Kidney glomerular epithelial cell (primary cell): Measurements from ENCODE around the gene TPPP2.
A peak's percentile ranks its signal among the peaks of the same experiment; 100 is the strongest.

Source experiments
- DNase-seq: peaks from one replicate; lab custom pipeline; 2025; lab: John Stamatoyannopoulos, UW

The TPPP2 gene

GRCh38 chr14:21057803-21058675, 28.0 kb downstream of the TPPP2 start, which contains the start of gene RNASE8:
Gene RNASE8, plus strand, starts transcription at chr14:21057822. Its CDS starts 71 bp downstream, at chr14:21057893.
- DNase-seq = peak; percentile 20

DNA sequence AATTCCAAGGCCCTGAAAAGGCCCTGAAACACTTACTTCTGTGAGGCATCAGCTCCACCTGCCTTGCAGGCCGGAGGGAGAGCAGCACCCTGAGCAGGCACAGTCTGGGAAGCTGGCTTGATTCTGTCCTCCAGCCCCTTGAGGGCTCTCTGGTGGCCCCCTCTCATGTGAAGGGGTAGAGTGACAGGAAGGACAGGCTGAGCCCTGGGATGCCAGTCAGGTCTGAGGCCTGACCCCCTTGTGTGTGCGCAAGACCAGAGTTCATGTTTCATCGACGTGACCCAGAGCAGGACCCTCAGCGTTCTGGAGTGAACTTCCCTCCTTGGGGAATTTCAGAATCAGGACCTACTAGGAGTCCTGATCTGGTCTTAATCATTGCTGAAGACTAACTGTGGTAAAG, 28.9 kb downstream of the TPPP2 start:
- no peak for DNase-seq

GRCh38 chr14:21059842-21060613, 30.0 kb downstream of the TPPP2 start:
- peak; percentile 26 for DNase-seq

DNA sequence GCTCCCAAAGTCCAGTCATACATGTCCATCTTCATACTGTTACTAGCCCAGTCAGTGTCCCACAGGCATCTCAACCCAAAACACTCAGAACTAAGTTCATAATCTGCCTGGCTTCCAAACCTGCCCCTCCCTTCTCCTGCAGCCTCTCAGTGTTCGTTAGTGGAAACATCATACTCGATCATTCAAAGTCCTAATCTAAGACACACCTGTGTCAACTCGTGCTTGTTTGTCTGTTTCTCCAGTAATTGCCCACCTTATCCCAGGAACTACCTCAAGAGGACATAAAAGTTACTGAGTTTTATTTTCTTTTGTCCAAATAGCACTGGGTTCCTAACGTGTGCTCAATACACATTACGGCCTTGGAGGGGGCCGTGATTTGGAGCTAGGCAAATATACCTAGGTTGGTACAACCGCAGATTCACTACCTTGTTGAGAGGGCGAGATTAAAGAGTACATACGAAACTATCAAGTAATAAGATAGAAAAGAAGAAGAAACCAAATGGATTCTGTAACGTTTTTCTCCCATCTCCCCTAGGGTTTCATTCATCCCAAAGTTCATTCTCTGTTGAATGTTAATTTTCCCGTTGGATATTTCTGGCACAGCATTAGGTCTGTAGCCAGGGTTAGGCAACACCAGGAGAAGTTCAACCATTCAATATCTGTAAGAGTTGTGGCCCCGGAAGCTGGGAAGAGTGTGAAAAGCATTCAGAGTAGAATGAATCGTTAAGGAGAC, 30.8 kb downstream of the TPPP2 start:
- DNase-seq = no peak

DNA sequence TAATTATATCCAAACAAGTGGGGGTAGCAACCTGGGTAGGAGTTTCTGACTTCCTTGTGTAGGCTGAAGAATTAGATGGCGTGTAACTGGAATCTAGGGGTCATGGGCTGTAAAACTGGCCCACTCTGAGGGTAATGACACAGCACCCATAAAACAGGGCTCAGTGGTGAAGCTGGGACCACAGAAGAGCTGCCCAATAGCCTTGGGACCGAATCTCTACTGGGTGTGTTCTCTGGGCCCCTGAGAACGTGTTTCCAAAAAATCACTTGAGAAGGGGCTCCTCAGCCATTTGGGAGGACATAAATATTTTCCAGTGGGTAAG, 31.3 kb downstream of the TPPP2 start:
- DNase-seq = no peak

DNA sequence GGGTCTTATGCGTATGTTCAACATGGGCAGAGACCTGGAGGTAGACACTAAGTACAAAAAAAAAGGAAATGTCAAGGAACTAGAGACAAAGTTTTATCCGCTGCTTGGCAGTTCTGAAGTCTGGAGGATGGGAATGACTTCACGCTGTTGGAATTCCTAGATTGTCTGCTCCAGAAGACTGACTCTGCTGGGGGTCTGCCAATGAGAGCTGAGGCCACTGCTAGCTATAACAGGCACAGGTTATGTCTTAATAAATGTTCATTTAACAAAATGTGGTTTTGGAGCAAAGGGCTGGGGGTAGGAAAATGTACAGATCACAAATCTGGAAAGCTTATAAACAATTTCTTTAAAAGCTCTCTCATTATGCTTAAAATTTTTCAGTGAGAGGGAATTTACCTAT, 33.5 kb downstream of the TPPP2 start:
- DNase-seq = peak; percentile 93

GRCh38 chr14:21066882-21067502, 37.0 kb downstream of the TPPP2 start:
- no peak for DNase-seq

DNA sequence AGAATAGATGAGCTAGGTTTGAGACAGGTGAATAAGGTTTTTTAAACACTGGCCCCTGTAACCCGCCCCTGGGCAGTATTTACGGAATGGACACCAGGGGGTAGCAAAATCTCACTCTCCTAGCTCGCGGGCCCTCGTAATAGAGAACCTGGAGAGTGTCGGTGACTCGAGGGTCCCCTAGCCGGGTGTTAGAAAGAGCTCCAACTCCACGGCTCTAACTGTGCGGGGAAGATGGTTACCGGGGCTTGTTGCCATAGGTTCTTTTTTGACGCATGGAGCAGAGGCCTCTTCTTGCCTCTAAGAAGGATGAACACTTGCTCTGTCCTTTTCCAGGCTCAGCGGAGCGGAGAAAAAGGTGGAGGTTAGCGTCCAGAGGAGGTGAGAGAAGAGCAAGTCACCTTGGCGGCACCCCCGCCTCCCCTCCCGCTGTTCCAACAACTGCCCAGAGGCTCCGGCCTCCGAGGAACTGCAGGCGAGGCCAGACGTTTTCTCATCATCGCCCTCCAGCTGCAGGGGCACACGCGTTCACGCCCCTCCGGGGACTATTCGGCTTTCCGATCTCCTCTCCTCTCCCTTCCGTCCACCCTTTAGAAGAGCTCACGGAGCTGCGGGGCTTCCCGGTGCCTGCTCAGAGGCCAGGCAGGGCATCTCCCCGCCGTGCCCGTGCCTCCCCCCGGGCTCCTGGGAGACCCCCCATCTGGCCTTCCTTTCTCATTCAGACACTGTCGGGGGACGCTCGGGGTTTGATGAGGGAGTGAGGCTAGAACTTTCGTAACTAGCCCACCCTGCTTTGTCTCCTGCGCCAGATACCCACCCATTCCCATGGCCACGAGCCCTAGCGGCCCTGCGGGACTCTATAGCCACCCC, 38.7 kb downstream of the TPPP2 start:
- DNase-seq = peak; percentile 56

DNA sequence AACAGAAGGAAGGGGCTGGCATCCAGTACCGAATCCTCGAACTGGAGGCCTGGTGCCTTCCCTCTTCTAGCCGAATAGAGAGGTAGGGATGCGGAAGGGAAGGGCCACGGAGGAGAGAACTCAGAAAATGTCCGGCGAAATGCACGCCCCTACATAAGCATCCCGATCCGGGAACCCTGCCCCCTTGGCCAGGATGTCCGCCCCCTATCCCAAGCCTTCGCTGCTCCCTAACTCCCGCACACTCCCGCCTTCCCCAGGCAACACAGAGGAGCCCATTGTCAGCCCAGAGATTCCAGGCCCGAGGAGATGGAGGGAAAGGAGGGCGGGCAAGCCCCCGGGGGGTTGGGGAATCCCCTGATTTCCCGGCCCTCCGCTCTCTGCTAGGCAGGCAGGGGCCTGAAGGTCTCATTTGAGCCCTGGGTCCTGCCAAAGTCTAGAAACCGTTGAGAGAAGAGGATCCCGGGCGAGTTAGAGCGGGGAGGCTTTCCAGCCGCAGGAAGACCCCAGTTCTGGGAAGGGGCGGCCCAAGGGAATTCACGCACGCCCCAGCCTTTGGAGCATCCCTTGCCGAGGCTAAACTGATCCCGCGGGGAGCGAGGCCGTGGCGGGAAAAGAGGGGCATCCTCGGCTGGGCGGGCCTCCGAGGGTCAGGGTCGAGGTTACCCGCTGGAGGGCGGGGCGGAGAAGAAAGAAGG, 39.5 kb downstream of the TPPP2 start:
- DNase-seq = no peak

DNA sequence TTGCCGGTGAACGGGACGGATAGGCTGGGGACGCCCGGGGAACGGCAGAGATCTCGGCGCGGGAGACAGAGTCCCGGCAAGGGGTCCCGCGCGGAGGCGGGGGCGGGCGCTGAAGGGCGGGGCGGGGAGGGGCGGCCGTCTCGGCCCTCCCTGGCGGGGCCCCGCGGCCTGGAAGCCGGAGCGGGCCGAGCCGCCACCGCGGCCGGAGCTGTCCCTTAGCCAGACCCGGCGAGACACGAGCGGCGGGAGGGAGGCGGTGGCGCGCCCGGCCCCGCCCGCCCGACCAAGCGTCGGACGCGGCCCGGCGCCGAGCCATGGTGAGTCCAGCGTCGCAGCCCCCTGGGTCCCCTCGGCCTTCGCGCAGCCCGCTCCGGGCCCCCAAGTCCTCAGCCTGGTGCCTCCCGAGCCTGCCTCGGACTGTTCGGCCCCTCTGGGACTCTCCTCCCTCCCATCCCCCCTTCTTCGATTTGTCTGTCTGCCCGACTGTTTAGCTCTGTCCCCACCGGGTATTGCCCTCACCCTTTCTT, 40.1 kb downstream of the TPPP2 start, which contains the start of gene ARHGEF40:
ARHGEF40 (plus strand) TSS at position 222 of the 527 bp plus-strand sequence; CDS start at position 315, 93 bp downstream.
- DNase-seq = no peak

- DNase-seq = peak; percentile 66
These were observed 40.7 kb downstream of the TPPP2 start for GRCh38 chr14:21070610-21071224.

- DNase-seq = peak; percentile 74
These were observed 41.4 kb downstream of the TPPP2 start for GRCh38 chr14:21071225-21072030.

DNA sequence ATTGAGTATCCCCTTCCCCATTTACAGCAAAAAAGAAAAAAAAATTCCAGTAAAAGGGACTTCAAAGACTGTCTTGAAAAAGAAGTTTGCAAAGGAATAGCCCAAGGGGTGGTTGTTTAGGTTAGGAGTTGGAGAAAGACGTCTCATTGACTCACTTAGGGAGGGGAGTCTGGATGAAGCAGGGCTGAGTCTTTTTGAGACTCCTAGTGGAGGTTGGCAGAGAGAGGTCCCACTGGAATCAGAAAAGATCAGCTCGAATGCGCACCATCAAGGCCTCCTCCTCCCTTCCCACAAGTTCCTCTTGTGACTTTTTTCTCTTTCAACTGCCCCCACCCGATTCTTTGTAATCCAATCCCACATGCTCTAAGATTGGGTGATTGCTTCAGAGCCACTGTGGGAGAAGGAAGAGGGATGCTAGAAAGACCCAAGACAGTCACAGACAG, 42.0 kb downstream of the TPPP2 start:
- peak; percentile 32 for DNase-seq

DNA sequence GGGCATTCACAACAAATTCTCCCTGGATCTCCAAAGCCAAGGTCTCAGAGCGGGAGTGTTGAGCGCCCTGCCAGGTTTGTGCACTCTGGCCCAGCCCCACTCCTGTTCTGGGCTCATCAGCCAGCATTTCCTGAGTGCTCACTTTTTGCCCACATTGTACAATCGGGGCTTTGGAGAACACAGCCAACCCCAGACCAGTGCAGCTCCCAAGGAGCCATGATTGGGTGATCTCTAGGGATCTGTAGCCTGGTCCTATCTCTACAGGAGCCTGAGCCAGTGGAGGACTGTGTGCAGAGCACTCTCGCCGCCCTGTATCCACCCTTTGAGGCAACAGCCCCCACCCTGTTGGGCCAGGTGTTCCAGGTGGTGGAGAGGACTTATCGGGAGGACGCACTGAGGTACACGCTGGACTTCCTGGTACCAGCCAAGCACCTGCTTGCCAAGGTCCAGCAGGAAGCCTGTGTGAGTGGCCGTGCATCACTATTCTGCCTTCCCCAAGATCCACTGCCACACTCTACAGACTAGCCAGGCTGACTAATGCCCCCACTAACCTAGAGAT, 42.8 kb downstream of the TPPP2 start:
- no peak for DNase-seq

DNA sequence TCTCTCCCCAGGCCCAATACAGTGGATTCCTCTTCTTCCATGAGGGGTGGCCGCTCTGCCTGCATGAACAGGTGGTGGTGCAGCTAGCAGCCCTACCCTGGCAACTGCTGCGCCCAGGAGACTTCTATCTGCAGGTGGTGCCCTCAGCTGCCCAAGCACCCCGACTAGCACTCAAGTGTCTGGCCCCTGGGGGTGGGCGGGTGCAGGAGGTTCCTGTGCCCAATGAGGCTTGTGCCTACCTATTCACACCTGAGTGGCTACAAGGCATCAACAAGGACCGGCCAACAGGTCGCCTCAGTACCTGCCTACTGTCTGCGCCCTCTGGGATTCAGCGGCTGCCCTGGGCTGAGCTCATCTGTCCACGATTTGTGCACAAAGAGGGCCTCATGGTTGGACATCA, 43.9 kb downstream of the TPPP2 start:
- DNase-seq = no peak

- DNase-seq = no peak
These were observed 44.6 kb downstream of the TPPP2 start for GRCh38 chr14:21074398-21075272.

GRCh38 chr14:21075719-21076437, 45.9 kb downstream of the TPPP2 start:
- no peak for DNase-seq
